ENCODE data around the gene EXOC2.

DNA sequence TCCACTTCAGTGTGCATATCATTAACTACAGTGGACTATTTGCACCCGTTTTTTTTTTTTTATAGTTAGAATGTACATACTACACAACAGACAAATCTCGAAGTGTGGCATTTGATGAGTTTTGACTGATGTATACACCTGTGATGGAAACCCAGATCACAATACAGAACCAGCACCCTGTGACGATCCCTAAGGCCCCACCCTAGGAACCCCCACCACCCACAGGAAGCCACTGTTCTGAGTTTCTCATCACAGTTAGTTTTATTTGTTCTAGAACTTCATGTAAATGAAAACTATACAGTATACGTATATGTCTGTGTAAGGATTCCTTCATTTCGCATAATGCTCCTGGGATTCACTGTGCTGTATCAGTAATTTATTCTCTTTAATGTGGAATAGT lies 198.5 kb downstream of the EXOC2 start:
- no peak for TF ChIP-seq CTCF (IDR thresholded peaks at IDR 0.05)
- no peak for TF ChIP-seq POLR2A (IDR thresholded peaks at IDR 0.05)

Data from Peyer's patch (tissue), 4 donors.